Suprapubic skin (tissue), 4 donors: ENCODE data around the gene MNS1. TPM values are rescaled to one million over a fixed set of nuclear protein-coding genes. Genes with fewer than 3 reads are reported as not detected.

Experiments used
- DNase-seq, 2 donors: peaks; one replicate each; pipeline ENCODE4 v3.0.0-alpha.2; 2019; ENCODE audit warnings: low spot score in 2 of 2
- H3K27ac ChIP-seq: fragments of 200-600 bp; sonication (generic); one replicate; pipeline ENCODE4 v1.5.1; 2019
- H3K27me3 ChIP-seq: fragments of 200-600 bp; sonication (generic); one replicate; pipeline ENCODE4 v1.5.1; 2019
- H3K36me3 ChIP-seq: fragments of 200-600 bp; sonication (generic); one replicate; pipeline ENCODE4 v1.5.1; 2019
- H3K4me1 ChIP-seq: fragments of 200-600 bp; sonication (generic); one replicate; pipeline ENCODE4 v1.5.1; 2019
- H3K4me3 ChIP-seq: fragments of 200-600 bp; sonication (generic); one replicate; pipeline ENCODE4 v1.5.1; 2019; ENCODE audit warnings: mild to moderate bottlenecking
- H3K9me3 ChIP-seq: fragments of 200-600 bp; sonication (generic); one replicate; pipeline ENCODE4 v1.5.1; 2019
- CTCF ChIP-seq, 2 donors: fragments of 200-600 bp in 1 of 2; fragments of 450-650 bp in 1 of 2; sonication (generic) in 1 of 2; IDR thresholded peaks; one replicate each; pipeline ENCODE4 v1.5.1; 2016 to 2019; ENCODE audit warnings: antibody characterized with exemption in 2 of 2, mild to moderate bottlenecking in 1 of 2, moderate library complexity in 1 of 2
- EP300 ChIP-seq: sonication (generic); formaldehyde crosslinking; IDR thresholded peaks from one replicate; pipeline ENCODE4 v1.6.1; 2017; ENCODE audit warnings: antibody characterized with exemption
- POLR2A ChIP-seq, 2 donors: fragments of 450-650 bp; IDR thresholded peaks; one replicate each; pipeline ENCODE4 v1.6.1; 2017; ENCODE audit warnings: antibody characterized with exemption in 2 of 2, mild to moderate bottlenecking in 2 of 2, moderate library complexity in 2 of 2
- POLR2AphosphoS5 ChIP-seq, 3 donors: sonication (generic); formaldehyde crosslinking; IDR thresholded peaks; one replicate each; pipeline ENCODE4 v1.6.1; 2017; ENCODE audit warnings: antibody characterized with exemption in 3 of 3
- WGBS: methylation state at CpG from one replicate; pipeline ENCODE4 v1.1.5; 2018; 5-methylcytosine and 5-hydroxymethylcytosine counted together
- total RNA-seq, 4 donors: library from RNA; depleted of rRNA; stranded (reverse); fragments of >200 nt; gene quantifications; one replicate each; pipeline ENCODE4 v1.1.0, GENCODE V29; 2016

The MNS1 gene
- total RNA-seq, 4 donors from 2014 or later = 0.23 to 1.6 TPM; not detected in 2

- H3K27ac ChIP-seq = no peak overlapping the region
- WGBS = 87% methylated on average over 3 of the region's 3 CpGs
Measured at GRCh38 chr15:56456229-56456628, 8.7 kb downstream of the MNS1 start.

GRCh38 chr15:56454836-56455235, 10.1 kb downstream of the MNS1 start:
- DNase-seq = no peak
- Histone ChIP-seq H3K9me3 (no peaks in the 10 kb centered on the region), H3K36me3 (no peaks in the 10 kb centered on the region), H3K27ac (no peak overlapping the region), H3K4me1 (no peaks in the 10 kb centered on the region), H3K4me3 (no peak overlapping the region), H3K27me3 (no peaks in the 10 kb centered on the region)
- TF ChIP-seq POLR2A (IDR thresholded peaks at IDR 0.05) = no peak
- no peak for TF ChIP-seq POLR2AphosphoS5 (IDR thresholded peaks at IDR 0.05)
- no peak for TF ChIP-seq CTCF (IDR thresholded peaks at IDR 0.05)
- TF ChIP-seq EP300 = no peak
- WGBS = 68% methylated on average over 1 of the region's 1 CpG

More at GRCh38 chr15:56456229-56456628, 8.7 kb downstream of the MNS1 start:
- H3K4me3 ChIP-seq = no peak overlapping the region
- no peak for DNase-seq
- H3K36me3 ChIP-seq = no peaks in the 10 kb centered on the region
- no peak for TF ChIP-seq POLR2AphosphoS5 (IDR thresholded peaks at IDR 0.05)
- TF ChIP-seq POLR2A (IDR thresholded peaks at IDR 0.05) = no peak
- no peak for TF ChIP-seq CTCF (IDR thresholded peaks at IDR 0.05)
- no peaks in the 10 kb centered on the region for H3K9me3 ChIP-seq
- no peaks in the 10 kb centered on the region for H3K27me3 ChIP-seq
- no peaks in the 10 kb centered on the region for H3K4me1 ChIP-seq

- TF ChIP-seq POLR2A (IDR thresholded peaks at IDR 0.05) (no peak), CTCF (IDR thresholded peaks at IDR 0.05) (no peak)
- Histone ChIP-seq H3K4me1 (no peaks in the 10 kb centered on the region), H3K36me3 (no peaks in the 10 kb centered on the region), H3K27ac (no peak overlapping the region), H3K27me3 (no peaks in the 10 kb centered on the region), H3K9me3 (no peaks in the 10 kb centered on the region), H3K4me3 (no peak overlapping the region)
- DNase-seq = no peak
- WGBS = 92% methylated on average over 5 of the region's 5 CpGs
Measured at GRCh38 chr15:56445746-56446145, 19.2 kb downstream of the MNS1 start.

GRCh38 chr15:56442354-56442753, 22.6 kb downstream of the MNS1 start:
- no peaks in the 10 kb centered on the region for H3K27me3 ChIP-seq
- H3K4me3 ChIP-seq = no peak overlapping the region
- TF ChIP-seq EP300 (no peak), POLR2AphosphoS5 (IDR thresholded peaks at IDR 0.05) (no peak), POLR2A (IDR thresholded peaks at IDR 0.05) (no peak), CTCF (IDR thresholded peaks at IDR 0.05) (no peak)
- no peak overlapping the region for H3K27ac ChIP-seq
- no peaks in the 10 kb centered on the region for H3K36me3 ChIP-seq
- DNase-seq = no peak
- H3K9me3 ChIP-seq = no peaks in the 10 kb centered on the region
- 94% methylated on average over 3 of the region's 3 CpGs for WGBS
- no peaks in the 10 kb centered on the region for H3K4me1 ChIP-seq

- WGBS = 100% methylated on average over 1 of the region's 1 CpG
- Histone ChIP-seq H3K4me3 (no peak overlapping the region), H3K9me3 (no peaks in the 10 kb centered on the region), H3K27ac (no peak overlapping the region), H3K36me3 (no peaks in the 10 kb centered on the region), H3K27me3 (no peaks in the 10 kb centered on the region), H3K4me1 (no peaks in the 10 kb centered on the region)
- TF ChIP-seq POLR2A (IDR thresholded peaks at IDR 0.05) = no peak
- TF ChIP-seq POLR2AphosphoS5 (IDR thresholded peaks at IDR 0.05) = no peak
- TF ChIP-seq EP300 = no peak
- TF ChIP-seq CTCF (IDR thresholded peaks at IDR 0.05) = no peak
- no peak for DNase-seq
Measured at GRCh38 chr15:56440214-56440770, 24.6 kb downstream of the MNS1 start.
